Spleen (tissue), 7 donors: Measurements from ENCODE around the gene TBL1XR1.

Source experiments
- CTCF ChIP-seq, 11 experiments: fragments of 200-600 bp in 7 of 11; fragments of 450-650 bp in 4 of 11; sonication (generic) in 4 of 11; IDR thresholded peaks in 8 of 11; conservative IDR thresholded peaks in 3 of 11; 1 replicate in 7 of 11; 2 replicates in 4 of 11; pipeline versions ENCODE4 v1.4.0 to v1.8.0; 2016 to 2021; ENCODE audit warnings: antibody characterized with exemption in 11 of 11, inconsistent platforms in 4 of 11, mild to moderate bottlenecking in 1 of 11
- POLR2A ChIP-seq, 3 donors: fragments of 450-650 bp; IDR thresholded peaks; one replicate each; pipeline ENCODE4 v1.5.1; 2017; ENCODE audit warnings: antibody characterized with exemption in 3 of 3, mild to moderate bottlenecking in 1 of 3
- POLR2AphosphoS5 ChIP-seq, 3 donors: sonication (generic); formaldehyde crosslinking; IDR thresholded peaks; one replicate each; pipeline ENCODE4 v1.5.1; 2017; ENCODE audit warnings: antibody characterized with exemption in 3 of 3
- donor health status: DM: no; HTN: no; CAD: no; lungs with moderate emphysema.
- donor health status: DM: no; HTN: no; CAD: no.
- donor health status: DM: no; HTN: no; CAD: no.

- TF ChIP-seq CTCF (IDR thresholded peaks at IDR 0.05 in 8 of 11, conservative IDR thresholded peaks at IDR 0.05 in 3 of 11) (no peak), POLR2A (IDR thresholded peaks at IDR 0.05) (no peak), POLR2AphosphoS5 (IDR thresholded peaks at IDR 0.05) (no peak)
Observed at GRCh38 chr3:177104299-177104992, 92.8 kb downstream of the TBL1XR1 start.
